ENCODE results near the gene RNASET2.

RNASET2 gene

DNA sequence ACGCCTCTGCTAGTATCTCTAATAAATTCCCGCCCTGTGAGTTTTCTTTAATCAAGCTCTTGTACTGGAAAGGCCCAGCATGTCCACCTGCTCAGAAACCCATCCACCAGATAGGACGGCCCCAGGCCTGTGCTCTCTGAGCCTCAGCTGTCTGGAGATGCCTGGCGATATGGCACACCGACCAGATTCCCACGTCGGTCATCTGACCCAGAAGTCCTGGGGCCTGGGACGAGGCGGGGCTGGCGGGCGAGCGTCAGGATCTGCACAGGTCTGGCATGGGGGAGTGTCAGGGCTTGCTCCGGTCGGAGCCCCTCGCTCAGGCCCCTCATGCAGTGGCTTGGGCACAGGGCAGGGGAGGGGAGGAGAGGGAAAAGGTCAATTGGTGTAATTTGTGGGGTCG lies 10.2 kb downstream of the RNASET2 start:
- no peak for DNase-seq (ENCODE audit: low spot score)

GRCh38 chr6:166944666-166945256 lies 11.6 kb downstream of the RNASET2 start:
- no peak for DNase-seq (ENCODE audit: low spot score)

DNA sequence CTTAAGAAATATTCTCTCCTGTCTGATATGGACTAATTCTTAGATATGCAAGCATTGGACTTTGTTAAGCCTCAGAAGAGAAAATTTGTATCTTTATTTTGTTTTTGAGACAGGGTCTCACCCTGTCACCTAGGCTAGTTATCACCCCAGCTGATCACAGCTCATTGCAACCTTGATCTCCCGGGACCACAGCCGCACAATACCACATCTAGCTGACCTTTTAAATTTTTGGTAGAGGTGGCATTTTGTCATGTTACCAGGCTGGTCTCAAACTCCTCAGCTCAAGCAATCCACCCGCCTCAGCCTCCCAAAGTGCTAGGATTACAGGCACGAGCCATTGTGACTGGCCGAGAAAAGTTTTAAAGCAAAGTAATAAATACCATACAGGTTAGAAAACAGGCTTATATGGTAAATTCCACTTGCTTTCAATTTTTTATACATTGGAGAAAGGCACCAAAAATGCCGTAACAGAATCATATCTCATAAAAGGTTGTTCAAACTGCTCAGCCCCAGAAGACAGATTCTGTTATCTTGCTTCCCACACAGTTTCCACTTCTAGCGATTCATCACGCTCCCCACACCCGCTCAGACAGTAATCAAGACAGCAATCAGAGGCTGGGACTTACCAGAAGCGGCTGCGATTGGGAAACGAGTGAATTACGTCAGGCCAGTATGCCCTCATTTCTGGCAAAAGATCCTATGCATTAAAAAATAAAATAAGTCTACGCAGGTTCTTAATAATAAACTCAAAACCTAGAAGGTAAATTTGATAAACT lies 13.8 kb downstream of the RNASET2 start:
- DNase-seq (ENCODE audit: low spot score) = no peak

GRCh38 chr6:166940643-166941068 lies 15.7 kb downstream of the RNASET2 start:
- DNase-seq (ENCODE audit: low spot score) = no peak

GRCh38 chr6:166939894-166940293 lies 16.5 kb downstream of the RNASET2 start:
- no peak for DNase-seq (ENCODE audit: low spot score)

GRCh38 chr6:166939345-166939744 lies 17.0 kb downstream of the RNASET2 start:
- no peak for DNase-seq (ENCODE audit: low spot score)

DNA sequence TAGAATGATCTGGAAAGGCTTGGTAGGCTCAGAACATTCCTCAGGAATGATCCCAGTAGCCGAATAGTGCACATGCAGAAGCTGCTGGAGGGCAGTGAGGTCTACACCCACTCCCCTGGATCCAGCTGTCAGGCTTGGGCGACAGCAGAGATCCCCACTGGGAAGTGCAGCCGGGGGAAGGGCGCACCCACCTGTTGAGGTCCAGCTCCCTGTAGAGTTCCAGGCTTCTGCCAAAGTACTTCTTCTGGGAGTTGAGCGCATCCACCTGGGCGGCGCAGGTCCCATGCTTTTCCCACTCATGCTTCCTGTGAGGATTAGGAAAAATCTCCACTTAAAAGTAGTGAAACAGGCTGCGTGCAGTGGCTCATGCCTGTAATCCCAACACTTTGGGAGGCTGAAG lies 17.6 kb downstream of the RNASET2 start:
- DNase-seq (ENCODE audit: low spot score) = no peak

- no peak for DNase-seq (ENCODE audit: low spot score)
Measured at GRCh38 chr6:166938150-166938549, 18.2 kb downstream of the RNASET2 start.

- DNase-seq (ENCODE audit: low spot score) = no peak
Measured at GRCh38 chr6:166937746-166938145, 18.6 kb downstream of the RNASET2 start.

DNA sequence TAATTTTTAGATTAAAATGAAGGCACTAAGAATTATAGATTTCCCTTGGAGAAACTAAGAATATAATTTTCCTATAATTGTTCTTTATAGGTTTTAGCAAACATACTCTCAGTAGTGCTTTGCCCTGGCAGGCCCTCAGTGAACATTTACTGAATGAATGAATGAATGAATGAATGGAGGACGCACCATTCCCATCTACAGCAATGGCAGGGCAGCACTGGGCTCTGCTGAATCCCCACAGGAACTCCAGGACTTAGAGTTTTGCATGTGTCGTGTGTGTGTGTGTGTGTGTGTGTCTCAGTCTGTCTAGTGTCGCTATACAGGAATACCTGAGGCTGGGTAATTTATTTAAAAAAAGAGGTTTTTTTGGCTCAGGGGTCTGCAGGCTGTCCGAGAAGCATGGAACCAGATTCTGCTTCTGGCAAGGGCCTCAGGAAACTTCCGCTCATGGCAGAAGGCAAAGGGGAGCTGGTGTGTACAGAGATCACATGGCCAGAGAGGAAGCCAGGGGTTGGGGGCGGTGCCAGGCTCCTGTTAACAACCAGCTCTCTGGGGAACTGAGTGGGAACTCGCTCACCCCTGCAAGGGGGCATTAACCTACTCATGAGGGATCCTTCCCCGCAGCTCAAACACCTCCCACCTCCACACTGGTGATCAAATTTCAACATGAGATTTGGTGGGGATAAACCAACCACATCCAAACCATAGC lies 20.1 kb downstream of the RNASET2 start:
- DNase-seq (ENCODE audit: low spot score) = no peak

GRCh38 chr6:166935353-166935752 lies 21.0 kb downstream of the RNASET2 start:
- no peak for DNase-seq (ENCODE audit: low spot score)

- no peak for DNase-seq (ENCODE audit: low spot score)
Measured at GRCh38 chr6:166934174-166934573, 22.2 kb downstream of the RNASET2 start.

DNA sequence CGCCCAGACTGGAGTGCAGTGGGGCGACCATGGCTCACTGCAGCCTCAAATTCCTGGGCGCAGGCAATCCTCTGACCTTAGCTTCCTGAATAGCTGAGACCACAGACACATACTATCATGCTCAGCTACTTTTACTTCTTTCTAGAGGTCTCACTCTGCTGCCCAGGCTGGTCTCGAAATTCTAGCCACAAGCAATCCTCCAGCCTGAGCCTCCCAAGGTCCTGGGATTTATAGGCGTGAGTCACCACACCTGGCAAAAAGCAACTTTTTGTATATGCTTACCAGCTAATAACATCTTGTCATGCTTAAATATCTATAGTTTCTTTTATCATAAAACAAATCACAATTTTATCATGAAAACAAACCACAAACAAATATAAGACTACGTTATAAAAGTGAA lies 23.0 kb downstream of the RNASET2 start:
- DNase-seq (ENCODE audit: low spot score) = no peak

- no peak for DNase-seq (ENCODE audit: low spot score)
Measured at GRCh38 chr6:166932616-166933015, 23.7 kb downstream of the RNASET2 start.

- DNase-seq (ENCODE audit: low spot score) = no peak
Measured at GRCh38 chr6:166932116-166932515, 24.2 kb downstream of the RNASET2 start.

DNA sequence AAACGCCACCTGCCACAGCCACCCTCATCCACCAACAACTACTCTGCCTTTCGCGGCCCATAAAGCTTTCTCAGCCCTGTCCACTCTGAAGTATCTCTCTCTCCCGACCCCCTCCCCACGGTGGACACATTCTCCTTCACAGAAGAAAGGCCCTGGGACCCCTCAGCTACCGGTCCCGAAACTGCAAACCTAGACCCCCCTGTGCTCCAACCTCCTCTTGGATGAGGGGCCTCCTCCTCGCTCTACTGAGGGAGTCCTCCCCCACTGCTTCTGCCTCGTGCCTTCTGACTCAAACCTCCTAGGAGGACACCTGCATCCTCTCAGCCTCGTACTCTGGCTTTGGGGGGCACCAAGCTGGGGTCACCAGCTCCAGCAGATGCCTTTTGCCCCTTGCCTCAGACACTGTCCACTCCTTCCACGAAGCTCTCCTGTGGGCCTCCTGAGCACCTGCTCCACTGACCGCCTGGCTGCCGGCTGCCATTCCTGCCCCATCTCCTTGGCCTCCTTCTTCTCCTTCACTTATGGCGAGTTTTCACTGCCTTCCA lies 24.9 kb downstream of the RNASET2 start:
- DNase-seq (ENCODE audit: low spot score) = no peak

DNA sequence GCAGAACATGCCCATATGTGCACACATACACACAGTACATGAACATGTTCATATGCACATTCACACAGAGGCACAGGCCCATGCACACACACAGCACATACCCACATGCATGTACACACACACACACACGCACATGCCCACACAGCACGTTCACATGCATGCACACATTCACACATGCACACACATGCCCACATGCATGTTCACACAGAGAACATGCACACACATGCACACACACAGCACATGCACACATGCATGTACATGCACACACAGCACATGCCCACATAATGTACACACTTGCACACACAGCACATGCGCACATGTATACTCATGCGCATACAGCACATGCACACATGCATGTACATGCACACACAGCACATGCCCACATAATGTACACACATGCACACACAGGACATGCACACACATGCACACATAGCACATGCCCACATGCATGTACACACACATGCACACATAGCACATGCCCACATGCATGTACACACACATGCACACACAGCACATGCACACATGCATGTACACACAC lies 25.9 kb downstream of the RNASET2 start:
- no peak for DNase-seq (ENCODE audit: low spot score)

DNA sequence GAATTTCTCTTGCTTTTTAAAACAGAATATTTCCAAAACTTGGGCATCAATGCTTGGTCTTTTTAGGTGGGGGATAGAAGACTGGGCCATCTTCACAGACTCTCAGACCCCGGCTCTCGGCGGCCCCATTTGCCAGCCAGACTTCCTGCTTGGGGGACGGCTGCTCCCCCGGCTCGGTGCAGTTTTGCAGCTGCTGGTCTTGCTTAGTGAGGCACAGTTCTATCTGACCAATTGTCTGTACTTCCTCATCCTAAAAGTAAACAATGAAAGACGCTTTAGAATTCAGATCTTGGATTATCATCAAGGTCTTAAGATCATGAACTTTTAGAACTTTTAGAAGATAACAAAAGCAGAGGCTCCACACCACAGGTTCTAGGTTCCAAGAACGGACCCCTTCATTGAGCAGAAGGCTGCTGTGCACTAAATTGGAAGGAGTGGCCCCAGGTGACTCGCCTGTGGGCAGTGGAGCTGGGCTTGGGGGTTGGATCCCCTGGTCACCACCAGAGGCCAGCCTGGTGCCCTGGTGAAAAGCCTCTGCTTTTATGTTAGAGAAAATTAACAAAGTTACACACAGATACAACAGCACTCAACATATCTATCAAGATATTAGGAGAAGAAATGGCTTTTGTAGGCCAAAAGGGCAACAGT lies 26.7 kb downstream of the RNASET2 start:
- no peak for DNase-seq (ENCODE audit: low spot score)

- no peak for DNase-seq (ENCODE audit: low spot score)
Measured at GRCh38 chr6:166928644-166929541, 27.5 kb downstream of the RNASET2 start.

DNA sequence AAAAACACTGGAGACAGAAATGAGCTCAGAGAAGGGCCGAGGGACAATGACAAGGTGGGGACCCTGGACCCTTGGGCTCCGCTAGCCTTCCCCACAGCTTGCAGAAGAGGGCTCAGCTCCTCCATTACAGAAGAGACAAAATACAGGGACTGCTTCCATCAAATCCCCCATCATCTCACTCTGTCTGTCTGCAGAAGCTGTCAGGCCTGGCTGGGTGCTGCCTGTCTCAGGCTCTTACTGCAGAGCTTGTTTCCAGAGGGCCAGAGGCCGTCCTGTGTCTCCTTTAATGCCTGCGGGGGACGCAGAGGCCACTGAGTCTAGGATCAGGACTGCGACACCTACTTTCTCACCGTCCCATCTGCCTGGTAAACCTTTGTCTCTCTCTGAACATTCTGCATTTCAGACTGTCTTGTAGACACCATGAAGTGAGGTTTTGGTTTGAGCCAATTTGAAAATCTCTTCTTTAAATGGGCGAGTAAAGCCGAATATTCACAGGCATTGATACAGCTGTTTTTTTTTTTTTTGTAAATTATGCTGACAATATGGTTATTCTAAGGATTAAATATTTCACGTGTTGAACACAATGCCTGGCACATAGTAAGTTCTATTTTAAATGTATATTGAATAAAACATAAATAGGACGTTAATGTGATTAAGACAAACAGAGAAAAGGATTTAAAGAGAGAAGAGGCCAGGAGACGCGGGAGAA lies 28.3 kb downstream of the RNASET2 start:
- DNase-seq (ENCODE audit: low spot score) = no peak
